Psoas muscle (tissue), 8 donors: ENCODE measurements around the gene MRPL27. TPM values are rescaled to one million over a fixed set of nuclear protein-coding genes. Genes with fewer than 3 reads are reported as not detected.
A peak's percentile ranks its signal among the peaks of the same experiment; 100 is the strongest.

ENCODE experiments used
- ATAC-seq, 4 donors: fragments of 200-7000 bp; cut with Tn5 transposase; one replicate each; pipeline ENCODE4 v1.9.1; 2020; ENCODE audit warnings: moderate library complexity in 3 of 4, mild to moderate bottlenecking in 2 of 4
- DNase-seq, 2 donors: peaks; one replicate each; pipeline ENCODE4 v3.0.0-alpha.2; 2020
- H3K27ac ChIP-seq: fragments of 200-600 bp; one replicate; pipeline ENCODE4 v1.8.0; 2022
- H3K27me3 ChIP-seq, 3 donors: fragments of 200-600 bp in 1 of 3; one replicate each; pipeline versions ENCODE4 v1.6.1 to v1.8.0; 2013 to 2022; ENCODE audit warnings: low read length in 2 of 3, mild to moderate bottlenecking in 2 of 3, moderate library complexity in 1 of 3; ENCODE audit not compliant: insufficient read depth in 3 of 3
- H3K36me3 ChIP-seq, 2 donors: fragments of 200-600 bp in 1 of 2; one replicate each; pipeline versions ENCODE4 v1.6.1 to v1.8.0; 2013 to 2022; ENCODE audit warnings: low read depth in 1 of 2, mild to moderate bottlenecking in 1 of 2, moderate library complexity in 1 of 2; ENCODE audit not compliant: insufficient read depth in 1 of 2
- H3K4me1 ChIP-seq: fragments of 200-600 bp; one replicate; pipeline ENCODE4 v1.8.0; 2022
- H3K4me3 ChIP-seq: fragments of 200-600 bp; one replicate; pipeline ENCODE4 v1.8.0; 2022; ENCODE audit warnings: mild to moderate bottlenecking
- H3K9me3 ChIP-seq: fragments of 200-600 bp; one replicate; pipeline ENCODE4 v1.8.0; 2022
- CTCF ChIP-seq: fragments of 200-600 bp; IDR thresholded peaks from one replicate; pipeline ENCODE4 v1.8.0; 2022; ENCODE audit warnings: antibody characterized with exemption
- WGBS, 3 donors: extraction: QIAGEN DNeasy Blood & Tissue Kit; methylation state at CpG; one replicate each; pipeline versions ENCODE4 v1.1.6 to v1.1.7; 2013; 5-methylcytosine and 5-hydroxymethylcytosine counted together
- intact Hi-C, 2 donors: fragments of 100-400 bp; cut with DNase I; formaldehyde crosslinking; loops; one replicate each; pipeline versions ENCODE4 v1.11.0 to v1.14.2; 2022
- polyA plus RNA-seq, 3 donors: library from polyadenylated mRNA; stranded (reverse); fragments of 200-250 nt; gene quantifications; one replicate each; pipeline ENCODE4 v1.2.3, GENCODE V29; 2013
- total RNA-seq, 4 donors: library from RNA; stranded (reverse); fragmentation: NEBNext Ultra II Directional in 2 of 4; extraction: Animal tissue kit (Norgen Biotek cat#: 25700) in 2 of 4; gene quantifications; one replicate each; pipeline versions ENCODE4 v1.2.1 to v1.2.4, GENCODE V29; 2021 to 2023
- donor health status: healthy with polysubstance abuse.
- donor health status: DM: no; HTN: no; CAD: no; lungs with moderate emphysema.
- donor health status: Bipolar disorder and iron deficiency.
- donor health status: healthy.
- donor health status: DM: yes; HTN: yes; CAD: no.
- donor health status: DM: no; HTN: no; CAD: no.
- donor health status: DM: no; HTN: no; CAD: no.
- donor health status: DM: yes; HTN: yes; CAD: no.

The MRPL27 gene
- total and polyA plus RNA-seq, 7 donors = 70.7 to 468 (median 128) TPM

DNA sequence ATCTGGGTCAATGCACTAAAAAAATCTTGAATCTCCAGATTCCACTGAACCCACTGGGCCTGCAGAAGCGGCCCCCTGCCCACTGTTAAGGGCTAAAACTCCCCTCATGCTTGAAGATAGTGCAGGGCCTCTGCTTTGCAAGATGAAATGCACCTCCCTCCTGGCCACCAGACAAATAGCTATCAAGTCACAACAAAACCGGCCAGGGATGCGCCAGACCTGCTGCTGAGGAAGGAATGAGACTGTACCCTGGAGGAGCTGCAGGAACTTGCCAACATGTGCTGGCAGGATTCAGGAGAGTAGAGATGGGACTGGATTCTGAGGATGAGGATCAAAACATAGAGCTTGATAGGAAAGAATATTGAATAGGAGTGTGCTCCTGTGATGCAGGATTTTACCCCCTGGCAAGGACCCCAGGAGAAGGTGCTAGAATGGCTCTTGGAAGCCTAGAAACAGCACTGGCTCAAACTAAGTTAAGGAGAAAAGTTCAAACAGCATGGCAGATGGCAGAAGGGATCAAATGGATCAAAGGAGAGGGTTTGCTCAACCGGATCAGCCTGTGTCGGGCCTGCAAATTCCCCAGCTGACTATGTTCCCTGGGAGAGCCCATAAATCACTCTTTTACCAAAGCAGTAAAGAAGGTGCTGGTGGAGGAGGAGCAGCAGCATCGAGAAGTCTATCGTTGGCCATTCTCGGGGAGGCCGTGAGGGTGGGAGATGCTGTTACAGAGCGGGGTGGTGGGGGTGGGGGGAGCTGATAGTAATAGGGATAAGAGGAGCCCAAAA lies 54.3 kb downstream of the MRPL27 start:
- intact Hi-C loops = no loop called here
- ATAC-seq (peak; percentile 62 to 77 (median 75)), DNase-seq (no peak)
- Histone ChIP-seq H3K36me3 (no peaks in the 10 kb centered on the region), H3K27me3 (no peaks in the 10 kb centered on the region), H3K9me3 (no peaks in the 10 kb centered on the region), H3K4me1 (peaks cover 4% of the 10 kb centered on the region), H3K27ac (no peak overlapping the region), H3K4me3 (no peak overlapping the region)
- WGBS, 3 donors = 29 to 43% (median 36%) methylated on average over 10 of the region's 10 CpGs
- TF ChIP-seq CTCF = no peak

Other genes starting within 250 kb of the MRPL27 start
- 1 to 10 TPM in 3 of 4 donors, under 1 TPM in 1; 0.55 to 2.7 (median 1.3) TPM for gene SAMD14, start 243.0 kb downstream of the MRPL27 start, total RNA-seq
- 1 to 10 TPM in 1 of 3 donors, under 1 TPM in 2; 0.64 to 1.3 (median 0.98) TPM for gene SAMD14, start 243.0 kb downstream of the MRPL27 start, polyA plus RNA-seq
- 10 to 100 TPM; 15.1 to 26.5 (median 18.4) TPM for gene PPP1R9B, start 222.5 kb downstream of the MRPL27 start, total RNA-seq
- gene PPP1R9B, start 222.5 kb downstream of the MRPL27 start, polyA plus RNA-seq = 10 to 100 TPM in 2 of 3 donors, 1 to 10 TPM in 1; 7.0 to 11.3 (median 11.0) TPM
- 100 to 1,000 TPM; 245 to 291 (median 266) TPM for gene SGCA, start 207.2 kb downstream of the MRPL27 start, total RNA-seq
- gene SGCA, start 207.2 kb downstream of the MRPL27 start, polyA plus RNA-seq = 100 to 1,000 TPM; 120 to 254 (median 151) TPM
- 10 to 100 TPM; 10.2 to 46.6 (median 18.7) TPM for gene COL1A1, start 171.6 kb downstream of the MRPL27 start, total RNA-seq
- 1 to 10 TPM; 2.3 to 5.4 (median 3.3) TPM for gene COL1A1, start 171.6 kb downstream of the MRPL27 start, polyA plus RNA-seq
- not detected for gene TMEM92, start 98.7 kb downstream of the MRPL27 start, total RNA-seq
- under 1 TPM in 2 of 3 donors, not detected in 1; 0.01 to 0.07 TPM for gene TMEM92, start 98.7 kb downstream of the MRPL27 start, polyA plus RNA-seq
- gene XYLT2, start 27.1 kb downstream of the MRPL27 start, total RNA-seq = 1 to 10 TPM; 3.4 to 6.1 (median 4.3) TPM
- 1 to 10 TPM; 2.8 to 6.3 (median 3.2) TPM for gene XYLT2, start 27.1 kb downstream of the MRPL27 start, polyA plus RNA-seq
- gene EME1, start within 50 bp of the MRPL27 start, total RNA-seq = under 1 TPM in 2 of 4 donors, not detected in 2; 0.15 to 0.32 TPM
- under 1 TPM; 0.06 to 0.39 (median 0.29) TPM for gene EME1, start within 50 bp of the MRPL27 start, polyA plus RNA-seq
- gene LRRC59, start 24.3 kb upstream of the MRPL27 start, total RNA-seq = 10 to 100 TPM; 15.9 to 53.9 (median 44.7) TPM
- gene LRRC59, start 24.3 kb upstream of the MRPL27 start, polyA plus RNA-seq = 100 to 1,000 TPM in 1 of 3 donors, 10 to 100 TPM in 2; 40.8 to 122 (median 90.2) TPM
- gene ACSF2, start 53.0 kb upstream of the MRPL27 start, total RNA-seq = 10 to 100 TPM; 14.4 to 72.3 (median 44.7) TPM
- 10 to 100 TPM; 17.0 to 69.7 (median 19.6) TPM for gene ACSF2, start 53.0 kb upstream of the MRPL27 start, polyA plus RNA-seq
- under 1 TPM in 3 of 4 donors, not detected in 1; 0.32 to 0.76 (median 0.44) TPM for gene CHAD, start 95.7 kb upstream of the MRPL27 start, total RNA-seq
- under 1 TPM in 2 of 3 donors, not detected in 1; 0.09 to 0.42 TPM for gene CHAD, start 95.7 kb upstream of the MRPL27 start, polyA plus RNA-seq
- 10 to 100 TPM; 44.1 to 60.4 (median 50.0) TPM for gene RSAD1, start 105.7 kb upstream of the MRPL27 start, total RNA-seq
- gene RSAD1, start 105.7 kb upstream of the MRPL27 start, polyA plus RNA-seq = 10 to 100 TPM; 34.3 to 63.2 (median 52.4) TPM
- under 1 TPM in 3 of 4 donors, not detected in 1; 0.27 to 0.99 (median 0.52) TPM for gene MYCBPAP, start 135.3 kb upstream of the MRPL27 start, total RNA-seq
- under 1 TPM in 2 of 3 donors, not detected in 1; 0.05 TPM for gene MYCBPAP, start 135.3 kb upstream of the MRPL27 start, polyA plus RNA-seq
- gene EPN3, start 159.6 kb upstream of the MRPL27 start, total RNA-seq = under 1 TPM in 2 of 4 donors, not detected in 2; 0.12 to 0.15 TPM
- under 1 TPM in 1 of 3 donors, not detected in 2; 0.03 TPM for gene EPN3, start 159.6 kb upstream of the MRPL27 start, polyA plus RNA-seq
- gene SPATA20, start 174.0 kb upstream of the MRPL27 start, total RNA-seq = 10 to 100 TPM; 16.7 to 25.8 (median 21.9) TPM
- gene SPATA20, start 174.0 kb upstream of the MRPL27 start, polyA plus RNA-seq = 1 to 10 TPM; 4.8 to 9.7 (median 5.4) TPM
- gene CACNA1G, start 187.5 kb upstream of the MRPL27 start, total RNA-seq = under 1 TPM in 3 of 4 donors, not detected in 1; 0.02 to 0.24 (median 0.17) TPM
- gene CACNA1G, start 187.5 kb upstream of the MRPL27 start, polyA plus RNA-seq = under 1 TPM in 2 of 3 donors, not detected in 1; 0.04 TPM